HG03571 (cell line): ENCODE data around the gene SERPINC1.
"Not testable (repeated sequence)": the region's sequence is repeated elsewhere in the genome, so short reads cannot be mapped to it uniquely, and the experiment has no call there.

ENCODE experiments used
- ATAC-seq: cut with Tn5 transposase; IDR thresholded peaks from one replicate; pipeline ENCODE4 v1.9.1; 2021; ENCODE audit not compliant: unreplicated experiment

SERPINC1 gene

GRCh38 chr1:173893611-173894010, 23.5 kb downstream of the SERPINC1 start:
- no peak for ATAC-seq

DNA sequence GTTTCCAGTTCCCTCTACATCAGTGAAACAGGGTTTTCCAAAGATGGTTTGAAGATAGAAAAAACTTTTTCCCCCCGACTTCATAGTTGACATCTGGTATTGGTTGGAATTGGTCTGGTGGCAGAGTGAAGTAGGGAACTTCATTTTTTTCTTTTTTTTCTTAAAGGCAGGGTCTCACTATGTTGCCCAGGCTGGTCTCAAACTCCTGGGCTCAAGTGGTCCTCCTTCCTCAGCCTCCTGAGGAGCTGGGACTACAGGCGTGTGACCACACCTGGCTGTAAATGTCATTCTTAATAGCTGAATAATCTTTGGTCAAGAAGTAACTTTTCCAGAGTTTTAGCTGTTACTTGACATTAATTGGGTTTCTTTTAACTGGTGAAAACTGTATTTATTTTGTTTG, 27.2 kb downstream of the SERPINC1 start:
- no peak for ATAC-seq

GRCh38 chr1:173888749-173889148, 28.4 kb downstream of the SERPINC1 start:
- no peak for ATAC-seq

DNA sequence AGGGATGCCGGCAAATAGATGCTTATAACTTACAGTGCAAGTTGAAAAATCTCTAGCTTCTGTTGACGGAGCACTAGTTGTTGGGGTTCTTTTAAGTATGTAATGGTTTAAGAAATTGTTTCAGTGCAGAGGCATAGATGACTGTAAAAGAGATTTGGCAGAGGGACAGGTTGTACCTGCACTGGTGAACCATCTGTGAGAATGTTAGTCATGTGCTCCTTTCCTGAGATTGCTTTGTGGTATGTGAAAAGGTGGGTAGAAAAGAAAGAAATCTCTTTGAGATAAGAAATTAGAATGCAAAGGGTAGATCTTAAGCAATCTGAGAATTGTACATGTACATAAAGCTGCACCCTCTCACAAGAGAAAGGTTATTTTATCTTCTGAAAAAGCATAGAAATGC, 29.5 kb downstream of the SERPINC1 start:
- ATAC-seq = no peak

GRCh38 chr1:173886746-173887611, 30.1 kb downstream of the SERPINC1 start:
- ATAC-seq = no peak

DNA sequence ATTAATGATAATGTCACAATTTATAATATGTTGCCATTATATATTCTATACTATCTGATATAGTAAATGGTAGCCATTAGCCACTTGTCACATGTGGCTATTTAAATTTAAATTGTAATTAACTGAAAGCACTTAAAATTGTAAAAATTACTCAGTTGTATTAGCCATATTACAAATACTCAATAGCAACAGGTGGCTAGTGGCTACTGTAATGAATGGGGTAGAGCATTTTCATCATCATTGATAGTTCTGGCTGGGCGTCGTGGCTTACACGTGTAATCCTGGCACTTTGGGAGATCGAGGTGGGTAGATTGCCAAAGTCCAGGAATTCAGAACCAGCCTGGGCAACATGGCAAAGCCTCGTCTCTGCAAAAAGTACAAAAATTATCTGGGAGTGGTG, 32.4 kb downstream of the SERPINC1 start:
- ATAC-seq = no peak

GRCh38 chr1:173881117-173881516, 36.0 kb downstream of the SERPINC1 start:
- not testable (repeated sequence) for ATAC-seq

DNA sequence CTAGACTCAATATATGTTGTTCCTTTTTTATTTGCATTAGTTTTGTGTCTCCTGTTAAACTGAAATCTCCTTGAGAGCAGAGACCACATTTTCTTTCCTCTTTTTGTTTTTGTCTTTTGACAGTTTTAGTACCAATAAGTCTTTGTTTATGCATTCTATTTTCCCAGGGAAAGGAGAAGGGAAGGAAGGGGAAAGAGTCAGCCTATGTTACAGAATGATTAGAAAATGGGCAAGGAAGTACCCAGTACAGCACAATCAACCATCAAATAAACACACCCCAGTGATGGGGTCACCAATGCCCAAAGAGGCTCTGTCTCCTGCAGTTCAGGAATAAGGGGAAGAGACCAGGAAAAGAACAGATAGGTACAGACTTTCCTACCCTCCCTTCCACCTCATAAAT, 38.9 kb downstream of the SERPINC1 start:
- ATAC-seq = no peak

DNA sequence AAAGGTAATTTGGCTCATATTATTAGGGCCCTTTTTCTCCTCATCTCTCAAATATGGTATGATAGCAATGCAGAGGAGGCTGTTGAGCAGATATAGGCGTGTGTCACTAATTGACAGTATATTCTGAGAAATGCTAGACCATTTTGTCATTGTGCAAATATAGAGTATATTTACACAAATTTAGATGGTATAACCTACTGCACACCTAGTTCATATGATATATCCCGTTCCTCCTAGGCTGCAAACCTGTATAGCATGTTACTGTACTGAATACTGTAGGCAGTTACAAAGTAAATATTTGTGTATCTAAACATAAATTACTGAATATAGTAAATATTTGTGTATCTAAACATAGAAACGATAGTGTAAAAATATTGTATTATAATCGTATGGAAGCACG, 40.4 kb downstream of the SERPINC1 start:
- no peak for ATAC-seq

- ATAC-seq = no peak
Measured at GRCh38 chr1:173871500-173871899, 45.6 kb downstream of the SERPINC1 start.

DNA sequence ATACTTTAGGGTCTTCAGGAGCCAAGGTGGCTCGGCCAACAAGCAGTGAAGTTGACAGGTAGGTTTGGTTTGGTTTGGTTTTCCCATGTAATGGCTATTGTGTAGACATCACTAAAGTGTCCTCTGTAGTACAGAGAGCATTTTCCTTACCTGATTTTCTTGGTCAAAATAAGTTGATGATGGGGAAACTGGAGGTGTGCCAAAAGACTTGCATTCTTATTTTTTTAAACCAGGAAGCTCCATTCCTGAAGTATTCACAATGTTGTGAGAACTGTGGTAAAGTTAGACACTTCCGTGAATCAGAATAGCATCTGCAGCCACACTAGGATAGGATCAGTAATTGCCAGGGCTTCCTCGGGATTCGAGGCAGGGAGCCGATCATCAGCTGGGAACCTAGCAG, 46.0 kb downstream of the SERPINC1 start:
- no peak for ATAC-seq

GRCh38 chr1:173870252-173871075, 46.7 kb downstream of the SERPINC1 start:
- peak; percentile 19 for ATAC-seq

DNA sequence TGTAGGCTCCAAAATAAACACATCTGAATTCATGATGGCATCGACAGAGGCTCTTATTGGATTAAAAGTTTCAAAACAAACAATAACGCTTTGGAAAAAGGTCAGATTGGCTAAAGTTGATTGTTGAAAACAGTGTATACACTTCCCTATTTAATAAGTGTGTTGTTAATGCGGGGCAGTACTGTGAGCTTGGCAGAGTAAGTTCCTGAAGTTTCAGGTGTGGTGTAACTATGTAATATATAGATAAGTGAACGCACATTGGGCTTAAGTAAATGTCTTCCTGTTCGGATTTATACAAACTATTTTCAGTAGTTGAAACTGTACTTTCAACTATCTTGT, 48.1 kb downstream of the SERPINC1 start:
- ATAC-seq = no peak

- peak; percentile 59 for ATAC-seq
Measured at GRCh38 chr1:173868266-173869020, 48.7 kb downstream of the SERPINC1 start, which contains the start of gene ZBTB37. ZBTB37 (plus strand) TSS chr1:173868380; CDS start chr1:173870226, 1,846 bp downstream.

DNA sequence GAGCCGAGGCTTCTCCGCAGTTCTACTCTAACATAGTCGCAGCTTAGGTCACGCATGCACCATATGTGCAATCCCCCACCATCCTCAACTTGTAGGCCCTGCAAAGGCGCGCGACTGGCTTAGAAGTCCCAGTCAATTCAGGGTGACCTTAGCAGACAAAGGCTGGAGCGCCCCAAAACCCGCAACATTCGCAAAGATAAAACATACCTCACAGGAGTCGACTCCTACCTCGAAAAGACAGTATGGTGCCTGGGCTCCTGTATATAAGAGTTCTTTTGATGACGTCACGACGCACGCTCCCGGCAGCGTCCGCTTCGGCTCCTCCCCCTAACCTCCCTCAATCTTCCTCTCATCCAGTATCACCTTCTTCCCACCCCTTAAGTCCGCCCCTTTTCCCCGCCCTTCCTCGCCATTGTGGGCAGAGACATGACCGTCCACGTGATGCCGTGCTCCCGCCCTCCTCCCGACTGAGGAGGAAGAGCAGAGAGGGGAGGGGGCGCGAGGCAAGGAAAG, 49.3 kb downstream of the SERPINC1 start, which contains the start of gene GAS5:
GAS5 (minus strand) TSS at position 237 of the 513 bp plus-strand sequence.
- ATAC-seq = peak; percentile 71

- ATAC-seq = no peak
Measured at GRCh38 chr1:173867141-173867752, 49.9 kb downstream of the SERPINC1 start.

DNA sequence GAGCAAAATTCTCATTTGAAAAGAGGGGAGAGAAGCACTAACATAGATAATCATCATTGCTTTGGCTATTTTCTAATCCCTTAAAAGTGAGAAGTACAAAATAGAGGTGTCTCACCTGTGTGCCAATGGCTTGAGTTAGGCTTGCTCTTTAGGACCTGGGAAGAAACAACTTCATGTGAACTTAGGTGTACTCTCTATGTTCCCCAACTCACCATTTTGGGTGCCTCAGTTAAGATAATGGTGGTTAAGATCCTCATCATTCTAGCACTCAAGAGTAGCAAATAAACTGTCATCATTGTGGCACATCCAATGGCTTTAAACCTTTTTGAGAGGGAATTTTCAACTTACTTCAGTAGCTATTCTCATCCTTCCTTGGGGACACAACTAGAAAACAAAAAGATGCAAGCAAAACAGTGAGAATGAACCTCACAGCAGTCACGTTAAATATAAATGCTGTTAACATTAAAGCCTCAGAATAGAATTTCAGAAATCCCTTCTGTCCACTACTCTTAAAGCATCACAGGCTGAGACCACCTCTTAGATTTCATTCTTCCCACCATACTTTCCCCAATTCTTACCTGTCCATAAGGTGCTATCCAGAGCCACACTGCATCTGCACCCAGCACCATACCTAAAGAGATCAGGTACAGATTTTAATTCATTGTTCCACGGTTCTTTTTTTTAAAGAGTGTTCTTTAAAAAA, 50.6 kb downstream of the SERPINC1 start:
- ATAC-seq = no peak

DNA sequence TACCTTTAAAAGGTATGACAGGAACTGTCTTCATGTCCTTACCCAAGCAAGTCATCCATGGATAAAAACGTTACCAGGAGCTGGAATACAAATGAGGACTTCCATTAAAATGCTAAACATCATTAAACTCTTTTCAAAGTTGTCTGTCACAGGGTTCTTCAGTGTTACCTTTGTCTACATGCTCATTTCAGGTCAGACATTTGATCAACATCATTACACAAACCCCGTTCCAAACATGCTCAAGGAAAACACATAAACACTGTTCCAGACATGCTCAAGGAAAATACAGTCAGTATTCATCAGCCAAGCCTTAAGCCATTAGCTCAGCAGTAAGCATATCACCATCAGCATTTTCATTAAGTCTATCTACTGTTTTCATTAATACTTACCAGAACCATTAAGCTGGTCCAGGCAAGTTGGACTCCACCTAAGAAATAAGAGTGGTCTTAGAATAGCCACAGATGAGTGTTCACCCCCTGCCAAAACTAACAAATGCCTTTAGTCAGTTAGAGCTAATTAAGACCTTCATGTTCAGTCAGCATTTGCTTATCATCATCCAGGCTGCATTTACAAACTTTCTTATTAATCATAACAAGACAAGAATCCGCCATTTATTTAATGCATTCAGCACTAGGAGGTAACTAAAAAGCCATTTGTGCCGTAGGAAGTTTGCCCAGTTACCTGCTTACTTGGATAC, 51.5 kb downstream of the SERPINC1 start:
- ATAC-seq = no peak

GRCh38 chr1:173864179-173864867, 52.8 kb downstream of the SERPINC1 start:
- no peak for ATAC-seq
